T-cell (primary cell): Measurements from ENCODE around the gene SMIM30. TPM values are rescaled to one million over a fixed set of nuclear protein-coding genes. Genes with fewer than 3 reads are reported as not detected.

Experiments
- ATAC-seq, 4 experiments: fragments of 200-7000 bp in 3 of 4; fragments of 150-1000 bp in 1 of 4; cut with Tn5 transposase; replicated peaks in 1 of 4; 1 replicate in 3 of 4; 2 replicates in 1 of 4; pipeline ENCODE4 v1.10.0; 2021; ENCODE audit warnings: moderate library complexity in 3 of 4, mild to moderate bottlenecking in 2 of 4, moderate number of reproducible peaks in 1 of 4
- CTCF ChIA-PET, 2 donors: fragments of 300-600 bp; sonication (Branson Sonifier 250); formaldehyde crosslinking; loops; one replicate each; lab custom pipeline; 2022; ENCODE audit warnings: antibody characterized with exemption in 2 of 2; lab: Charles Lee
- POLR2A ChIA-PET, 2 donors: fragments of 300-600 bp; sonication (Branson Sonifier 250); formaldehyde crosslinking; loops; one replicate each; lab custom pipeline; 2022; ENCODE audit warnings: antibody characterized with exemption in 2 of 2; lab: Charles Lee
- DNase-seq, 35 experiments: peaks; one replicate each; pipeline versions ENCODE4 v3.0.0 to v3.0.0-alpha.2; 2013 to 2023
- H3K27ac ChIP-seq: one replicate; pipeline ENCODE4 v1.5.1; 2013; ENCODE audit warnings: low read length
- H3K27me3 ChIP-seq, 2 experiments: replicated peaks in 1 of 2; 1 replicate in 1 of 2; 2 replicates in 1 of 2; pipeline versions ENCODE4 v1.6.1 to v1.7.0; 2013; ENCODE audit warnings: low read length in 1 of 2, mixed read lengths in 1 of 2; ENCODE audit not compliant: control insufficient read depth in 2 of 2, insufficient read depth in 2 of 2; ENCODE audit errors: extremely low read depth in 1 of 2
- H3K36me3 ChIP-seq, 2 donors: 1 replicate in 1 of 2; 2 replicates in 1 of 2; pipeline versions ENCODE4 v1.6.1 to v1.7.0; 2013; ENCODE audit warnings: low read length in 1 of 2; ENCODE audit not compliant: control insufficient read depth in 2 of 2, insufficient read depth in 1 of 2; ENCODE audit errors: extremely low read depth in 1 of 2
- H3K4me1 ChIP-seq, 2 experiments: 1 replicate in 1 of 2; 2 replicates in 1 of 2; pipeline versions ENCODE4 v1.6.1 to v1.7.0; 2013; ENCODE audit warnings: low read length in 2 of 2, mixed read lengths in 1 of 2; ENCODE audit not compliant: insufficient read depth in 2 of 2, control insufficient read depth in 1 of 2; ENCODE audit errors: extremely low read depth in 1 of 2
- H3K4me3 ChIP-seq, 2 donors: 1 replicate in 1 of 2; 2 replicates in 1 of 2; pipeline versions ENCODE4 v1.5.1 to v1.7.0; 2013; ENCODE audit warnings: mild to moderate bottlenecking in 2 of 2, low read length in 1 of 2, moderate library complexity in 1 of 2; ENCODE audit not compliant: control insufficient read depth in 1 of 2; ENCODE audit errors: extremely low read depth in 1 of 2
- H3K9me3 ChIP-seq: 2 replicates; pipeline ENCODE4 v1.7.0; 2013
- H3K27ac Mint-ChIP-seq, 2 donors: one replicate each; pipeline ENCODE4 v1.8.0; 2020 to 2021; ENCODE audit warnings: mild to moderate bottlenecking in 2 of 2, mixed read lengths in 2 of 2
- H3K27me3 Mint-ChIP-seq, 2 donors: one replicate each; pipeline ENCODE4 v1.8.0; 2021 to 2022; ENCODE audit warnings: mixed read lengths in 2 of 2
- H3K36me3 Mint-ChIP-seq: one replicate; pipeline ENCODE4 v1.8.0; 2021; ENCODE audit warnings: mixed read lengths
- H3K4me1 Mint-ChIP-seq, 3 donors: one replicate each; pipeline ENCODE4 v1.8.0; 2020 to 2022; ENCODE audit warnings: mixed read lengths in 3 of 3, mild to moderate bottlenecking in 1 of 3
- H3K4me3 Mint-ChIP-seq, 3 donors: one replicate each; pipeline ENCODE4 v1.8.0; 2020 to 2022; ENCODE audit warnings: mild to moderate bottlenecking in 3 of 3, mixed read lengths in 3 of 3, moderate library complexity in 3 of 3
- H3K9me3 Mint-ChIP-seq, 3 donors: one replicate each; pipeline ENCODE4 v1.8.0; 2020 to 2022; ENCODE audit warnings: mixed read lengths in 3 of 3
- WGBS: methylation state at CpG from one replicate; pipeline ENCODE4 v1.1.5; 2013; ENCODE audit warnings: missing lambda C conversion rate; ENCODE audit not compliant: insufficient coverage; 5-methylcytosine and 5-hydroxymethylcytosine counted together
- total RNA-seq, 35 experiments: library from RNA in 6 of 35; stranded (reverse) in 6 of 35; fragments of 120-200 nt in 1 of 35; gene quantifications; one replicate each; pipeline versions ENCODE4 v1.2.1 to v1.2.4 and lab custom pipeline; 2013 to 2026

The SMIM30 gene
- total RNA-seq, 5 donors from 2014 or later (not counting 1 experiment from before 2014, with no cell fraction given) = 11.1 to 17.3 (median 16.5) TPM

GRCh38 chr7:113071465-113071864, 46.9 kb downstream of the SMIM30 start:
- Mint-ChIP-seq H3K4me3 (no peak overlapping the region), H3K27ac (no peak overlapping the region)
- CTCF ChIA-PET = no interaction called here

More at GRCh38 chr7:113071465-113071864, 46.9 kb downstream of the SMIM30 start:
- Histone ChIP-seq H3K4me3 (no peak overlapping the region), H3K36me3 (no peaks in the 10 kb centered on the region), H3K4me1 (no peaks in the 10 kb centered on the region), H3K27ac (no peak overlapping the region), H3K9me3 (no peaks in the 10 kb centered on the region), H3K27me3 (peaks cover 0 to 2% of the 10 kb centered on the region in 2 experiments)
- Mint-ChIP-seq H3K27me3 (peaks cover 4 to 5% of the 10 kb centered on the region in 2 donors), H3K9me3 (no peaks in the 10 kb centered on the region), H3K36me3 (no peaks in the 10 kb centered on the region), H3K4me1 (no peaks in the 10 kb centered on the region)
- ATAC-seq (no peak), DNase-seq (peak in 1 of 35 experiments; percentile 8)
- no CpG with 5 or more reads among the region's 1 CpG for WGBS
- POLR2A ChIA-PET = no interaction called here

Other genes starting within 250 kb of the SMIM30 start
- gene GPR85, start 31.7 kb downstream of the SMIM30 start, total RNA-seq = not detected